Ascending aorta (tissue), 2 donors: ENCODE measurements around the gene KCNQ1. TPM values are rescaled to one million over a fixed set of nuclear protein-coding genes. Genes with fewer than 3 reads are reported as not detected.

Source experiments
- DNase-seq, 2 donors: peaks; one replicate each; pipeline ENCODE4 v3.0.0-alpha.2; 2019; ENCODE audit warnings: low spot score in 2 of 2
- H3K27ac ChIP-seq, 2 donors: fragments of 200-600 bp; sonication (generic); one replicate each; pipeline ENCODE4 v1.5.1; 2016 to 2017; ENCODE audit warnings: mild to moderate bottlenecking in 1 of 2
- H3K27me3 ChIP-seq: fragments of 200-600 bp; sonication (generic); one replicate; pipeline ENCODE4 v1.5.1; 2017
- H3K36me3 ChIP-seq, 2 donors: fragments of 200-600 bp; sonication (generic); one replicate each; pipeline ENCODE4 v1.5.1; 2016
- H3K4me1 ChIP-seq, 2 donors: fragments of 200-600 bp; sonication (generic); one replicate each; pipeline ENCODE4 v1.5.1; 2016 to 2017; ENCODE audit warnings: mild to moderate bottlenecking in 1 of 2
- H3K4me3 ChIP-seq, 2 donors: fragments of 200-600 bp; sonication (generic); one replicate each; pipeline ENCODE4 v1.5.1; 2016 to 2017; ENCODE audit warnings: mild to moderate bottlenecking in 1 of 2
- H3K9me3 ChIP-seq, 2 donors: fragments of 200-600 bp; sonication (generic); one replicate each; pipeline ENCODE4 v1.5.1; 2016
- CTCF ChIP-seq, 3 experiments: fragments of 200-600 bp in 2 of 3; fragments of 450-650 bp in 1 of 3; sonication (generic) in 2 of 3; IDR thresholded peaks; one replicate each; pipeline ENCODE4 v1.5.1; 2016 to 2019; ENCODE audit warnings: antibody characterized with exemption in 3 of 3, mild to moderate bottlenecking in 1 of 3, moderate library complexity in 1 of 3
- intact Hi-C: fragments of 100-400 bp; cut with DNase I; formaldehyde crosslinking; loops from one replicate; pipeline ENCODE4 v1.15.1; 2023
- total RNA-seq: library from RNA; depleted of rRNA; stranded (reverse); fragments of >200 nt; gene quantifications from one replicate; pipeline ENCODE4 v1.1.0, GENCODE V29; 2016

Gene KCNQ1
- total RNA-seq, 1 donor from 2014 or later: 2.3 TPM

DNA sequence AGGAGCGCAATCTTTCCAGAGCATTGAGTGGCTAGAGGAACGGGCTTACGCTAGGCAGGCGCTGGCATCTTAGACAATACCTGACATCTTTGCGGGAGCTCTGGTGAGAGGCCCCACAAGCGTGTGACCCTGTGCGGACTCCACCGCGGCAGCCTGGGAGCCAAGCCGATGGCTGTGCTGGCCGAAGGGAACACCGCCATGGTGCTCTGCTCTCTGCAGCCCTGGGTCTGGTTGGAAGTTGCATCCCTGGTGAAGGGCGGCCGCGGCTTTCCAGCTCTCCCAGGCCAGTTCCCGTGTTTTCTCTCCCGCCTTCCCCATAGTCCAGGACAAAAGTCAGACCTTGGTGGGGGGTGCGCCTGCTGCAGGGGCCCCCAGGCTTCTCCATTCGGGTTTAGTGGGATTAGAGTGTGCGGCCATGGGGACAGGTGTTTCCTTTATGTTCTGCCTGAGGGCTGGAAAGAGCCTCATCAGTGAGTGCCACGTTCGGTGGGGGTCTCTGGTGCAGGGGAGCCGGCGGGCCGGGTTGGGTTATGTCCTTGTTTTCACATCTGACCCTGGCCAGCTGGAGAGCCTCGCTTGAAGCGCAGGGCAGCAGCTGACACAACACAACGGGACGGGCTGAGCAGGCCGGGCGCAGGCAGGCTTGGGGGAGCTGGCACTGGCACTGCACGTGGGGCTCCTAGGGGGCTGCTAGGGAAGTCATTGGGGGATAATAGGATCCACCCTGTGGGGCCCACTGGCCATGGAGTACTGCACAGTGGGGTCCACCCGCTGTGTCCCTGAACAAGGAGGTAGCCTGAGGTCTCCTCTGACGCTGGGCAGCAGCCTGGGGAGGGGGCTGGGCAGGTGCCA, 94.8 kb downstream of the KCNQ1 start:
- TF ChIP-seq CTCF (IDR thresholded peaks at IDR 0.05): no peak
- peak in 1 of 2 donors; percentile 56 for DNase-seq
- no peaks in the 10 kb centered on the region for H3K27me3 ChIP-seq
- H3K4me1 ChIP-seq: no peaks in the 10 kb centered on the region
- no peak overlapping the region for H3K27ac ChIP-seq
- H3K4me3 ChIP-seq: no peak overlapping the region
- no peaks in the 10 kb centered on the region for H3K36me3 ChIP-seq
- H3K9me3 ChIP-seq: no peaks in the 10 kb centered on the region
- intact Hi-C loops: no loop called here

DNA sequence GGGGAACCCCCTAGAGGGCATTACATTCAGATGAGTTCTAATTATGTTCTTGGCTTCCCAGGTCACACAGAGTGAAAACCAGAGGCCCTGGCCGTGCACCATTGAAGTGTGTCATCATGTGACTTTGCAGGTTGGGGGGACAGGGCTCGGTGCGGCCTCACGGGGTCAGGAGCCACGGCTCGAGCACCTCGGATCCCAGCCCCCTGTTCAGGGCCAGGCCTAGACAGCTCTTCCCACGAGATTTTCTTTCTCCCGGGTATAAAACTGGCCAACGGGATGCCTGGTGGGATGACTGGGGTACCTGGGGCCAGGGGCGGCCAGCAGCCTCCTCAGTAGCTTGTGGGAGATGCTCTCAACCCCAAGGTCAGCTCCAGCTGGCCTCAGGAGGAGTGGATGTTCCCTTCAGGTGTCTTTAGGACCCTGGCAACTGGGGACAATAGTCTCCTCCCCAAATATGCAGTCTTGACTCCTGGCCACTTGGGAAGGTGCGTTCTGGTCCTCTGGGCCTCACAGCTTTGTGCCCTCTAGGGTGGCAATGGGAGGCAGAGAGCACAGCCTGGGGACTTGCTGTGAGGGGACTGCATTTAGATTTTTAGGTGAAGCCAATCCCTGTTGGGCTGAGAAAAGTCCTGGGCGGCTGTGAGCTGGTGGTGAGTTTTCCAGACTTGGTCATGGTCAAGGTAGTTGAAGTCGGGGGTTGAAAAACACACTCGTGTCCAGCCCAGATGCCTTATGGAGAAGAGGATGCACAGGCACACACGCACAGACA, 95.6 kb downstream of the KCNQ1 start:
- H3K36me3 ChIP-seq: no peaks in the 10 kb centered on the region
- H3K4me3 ChIP-seq: no peak overlapping the region
- no peak overlapping the region for H3K27ac ChIP-seq
- no peaks in the 10 kb centered on the region for H3K27me3 ChIP-seq
- no peaks in the 10 kb centered on the region for H3K9me3 ChIP-seq
- DNase-seq: peak in 1 of 2 donors; percentile 56
- intact Hi-C loops: no loop called here
- no peaks in the 10 kb centered on the region for H3K4me1 ChIP-seq
- TF ChIP-seq CTCF (IDR thresholded peaks at IDR 0.05): no peak

GRCh38 chr11:2540992-2541680, 96.3 kb downstream of the KCNQ1 start:
- no peak overlapping the region for H3K27ac ChIP-seq
- no peaks in the 10 kb centered on the region for H3K27me3 ChIP-seq
- no peaks in the 10 kb centered on the region for H3K4me1 ChIP-seq
- no peak for TF ChIP-seq CTCF (IDR thresholded peaks at IDR 0.05)
- H3K9me3 ChIP-seq: no peaks in the 10 kb centered on the region
- intact Hi-C loops: no loop called here
- no peaks in the 10 kb centered on the region for H3K36me3 ChIP-seq
- DNase-seq: peak in 1 of 2 donors; percentile 35
- no peak overlapping the region for H3K4me3 ChIP-seq

DNA sequence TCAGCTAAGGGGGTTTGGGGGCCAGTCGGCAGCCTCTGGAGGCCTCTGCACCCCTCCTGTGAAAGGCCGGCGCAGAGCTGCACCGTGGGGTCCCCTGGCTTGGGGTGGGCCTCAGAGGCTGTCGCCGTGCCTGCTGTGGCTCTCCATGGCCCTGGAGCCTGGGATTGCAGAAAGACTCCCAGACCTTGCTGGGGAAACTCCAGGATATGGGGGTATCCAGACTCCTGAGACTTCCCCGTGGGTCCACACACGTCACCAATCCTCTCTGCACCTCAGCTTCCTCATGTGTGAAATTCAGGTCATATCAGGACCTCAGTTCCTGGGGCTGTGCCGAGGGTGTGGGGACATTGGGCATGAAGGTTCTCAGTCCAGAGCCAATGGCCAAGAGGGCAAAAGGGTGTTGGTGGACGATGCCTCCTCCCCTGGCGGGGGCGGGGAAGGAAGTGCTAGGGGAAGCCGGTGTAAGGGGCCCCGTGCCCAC, 97.1 kb downstream of the KCNQ1 start:
- H3K36me3 ChIP-seq: no peaks in the 10 kb centered on the region
- H3K27ac ChIP-seq: no peak overlapping the region
- H3K4me1 ChIP-seq: no peaks in the 10 kb centered on the region
- DNase-seq: peak in 1 of 2 donors; percentile 28
- no peaks in the 10 kb centered on the region for H3K27me3 ChIP-seq
- no peaks in the 10 kb centered on the region for H3K9me3 ChIP-seq
- TF ChIP-seq CTCF (IDR thresholded peaks at IDR 0.05): no peak
- H3K4me3 ChIP-seq: no peak overlapping the region
- intact Hi-C loops: no loop called here

GRCh38 chr11:2542406-2542805, 97.6 kb downstream of the KCNQ1 start:
- peak in 1 of 2 donors; percentile 24 for DNase-seq
- intact Hi-C loops: no loop called here
- no peaks in the 10 kb centered on the region for H3K4me1 ChIP-seq
- no peaks in the 10 kb centered on the region for H3K27me3 ChIP-seq
- H3K4me3 ChIP-seq: no peak overlapping the region
- H3K27ac ChIP-seq: no peak overlapping the region
- no peaks in the 10 kb centered on the region for H3K36me3 ChIP-seq
- no peaks in the 10 kb centered on the region for H3K9me3 ChIP-seq
- TF ChIP-seq CTCF (IDR thresholded peaks at IDR 0.05): no peak
